CD4-positive, alpha-beta T cell treated with Interleukin-17A for 4 hours (primary cell): ENCODE data around the gene PAGE3.

ENCODE experiments used
- DNase-seq: peaks from one replicate; pipeline ENCODE4 v3.0.0-alpha.2; 2020; ENCODE audit warnings: mixed read lengths

The PAGE3 gene, protein sequence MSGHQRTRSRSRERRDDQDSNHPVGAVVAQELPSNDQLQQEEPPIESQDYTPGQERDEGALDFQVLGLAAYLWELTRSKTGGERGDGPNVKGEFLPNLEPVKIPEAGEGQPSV

DNA sequence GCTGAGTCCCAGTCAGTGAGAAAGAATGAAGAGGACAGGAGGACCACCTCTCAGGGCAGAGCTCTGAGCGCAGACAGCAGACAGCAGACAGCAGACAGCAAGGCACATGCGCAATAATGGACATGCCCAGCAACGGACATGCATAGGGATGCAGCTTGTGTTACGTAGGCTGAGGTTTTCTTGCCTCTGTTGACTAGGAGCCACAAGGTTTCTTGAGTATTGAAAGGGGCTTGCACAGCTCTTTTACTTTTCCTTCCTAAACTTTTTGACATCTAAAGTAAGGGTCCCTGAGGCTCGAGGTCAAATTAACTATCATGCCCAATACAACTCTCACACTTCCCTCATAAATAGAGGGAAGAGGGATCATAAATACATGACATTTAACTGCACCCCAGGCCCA lies at the start of gene PAGE3:
Gene PAGE3, minus strand, starts transcription at position 101 of the 400 bp plus-strand sequence. CDS start 1,013 bp downstream, outside the sequence.
- DNase-seq = no peak

GRCh38 chrX:55312655-55313054 lies 47.9 kb upstream of the PAGE3 start:
- DNase-seq = no peak

DNA sequence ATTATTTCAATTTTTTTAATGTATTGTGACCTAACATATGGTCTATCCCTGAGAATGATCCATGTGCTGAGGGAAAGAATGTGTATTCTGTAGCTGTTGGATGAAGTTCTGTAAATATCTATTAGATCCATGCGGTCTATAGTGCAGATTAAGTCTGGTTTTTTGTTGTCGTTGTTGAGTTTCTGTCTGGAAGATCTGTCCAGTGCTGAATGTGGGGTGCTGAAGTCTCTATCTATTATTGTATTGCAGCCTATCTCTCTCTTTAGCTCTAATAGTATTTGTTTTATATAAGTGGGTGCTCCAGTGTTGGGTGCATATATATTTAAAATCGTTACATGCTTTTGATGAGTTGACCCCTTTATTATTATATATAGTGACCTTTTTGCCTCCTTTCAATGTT lies 26.2 kb upstream of the PAGE3 start:
- no peak for DNase-seq

DNA sequence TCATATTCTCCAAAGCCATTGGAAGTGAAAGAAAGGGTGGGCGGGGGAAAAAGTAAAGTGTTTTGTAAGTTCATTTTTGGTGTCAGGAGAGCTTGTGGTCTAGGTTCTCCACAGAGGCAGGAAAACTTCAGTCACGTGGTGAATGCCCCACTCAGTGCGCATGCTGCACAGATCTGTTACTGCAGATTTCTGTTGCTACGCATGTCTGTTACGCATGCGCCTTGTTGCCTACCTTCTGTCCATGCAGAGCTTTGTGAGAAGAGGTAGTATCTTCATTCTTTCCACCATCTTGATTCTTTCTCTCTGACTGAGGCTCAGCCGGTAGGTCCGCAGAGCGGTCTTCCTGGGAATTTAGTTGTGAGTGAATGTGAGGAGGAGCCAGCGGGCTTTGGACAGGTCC lies 15.1 kb upstream of the PAGE3 start:
- DNase-seq = no peak

- DNase-seq = no peak
These were observed 3.9 kb downstream of the PAGE3 start for GRCh38 chrX:55260806-55261205.

DNA sequence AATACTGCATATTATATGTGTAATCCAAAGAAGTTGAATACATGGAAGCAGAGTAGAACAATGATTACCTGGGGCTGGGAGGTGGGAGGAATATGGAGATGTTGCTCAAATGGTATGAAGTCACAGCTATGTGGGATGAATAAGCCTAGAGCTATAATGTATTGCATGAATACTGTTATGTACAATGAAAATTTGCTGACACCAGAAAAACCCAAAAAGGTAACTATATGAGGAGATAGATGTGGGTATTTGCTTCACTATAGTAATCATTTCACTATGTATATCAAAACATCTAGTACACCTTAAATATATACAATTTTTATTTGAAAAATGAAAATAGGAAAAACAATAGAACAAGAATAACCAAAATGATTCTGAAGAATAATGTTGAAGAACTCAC lies 11.2 kb downstream of the PAGE3 start:
- no peak for DNase-seq

GRCh38 chrX:55240788-55241340 lies 23.9 kb downstream of the PAGE3 start:
- DNase-seq = no peak

- no peak for DNase-seq
These were observed 44.5 kb downstream of the PAGE3 start, which contains the start of gene PAGE5 for GRCh38 chrX:55220119-55220794. PAGE5 (plus strand) TSS chrX:55220346; CDS start chrX:55221383, 1,037 bp downstream.

GRCh38 chrX:55213381-55213780 lies 51.3 kb downstream of the PAGE3 start:
- DNase-seq = no peak

GRCh38 chrX:55210931-55211677 lies 53.6 kb downstream of the PAGE3 start:
- no peak for DNase-seq
